ENCODE data around the gene ARSI. TPM values are rescaled to one million over a fixed set of nuclear protein-coding genes. Genes with fewer than 3 reads are reported as not detected.

The ARSI gene
- total RNA-seq, 2 experiments from 2014 or later: not detected

- Histone ChIP-seq H3K9me2 (ENCODE audit: insufficient read depth, low read length) (no peaks in the 10 kb centered on the region), H3K79me2 (ENCODE audit: insufficient read depth, low read depth, low read length) (no peaks in the 10 kb centered on the region), H3K4me2 (ENCODE audit: low read length) (no peak overlapping the region), H3K27ac (ENCODE audit: low read depth, low read length, poor library complexity, severe bottlenecking) (no peak overlapping the region), H3K4me1 (ENCODE audit: insufficient read depth, low read length, poor library complexity, severe bottlenecking) (no peaks in the 10 kb centered on the region), H4K20me1 (ENCODE audit: insufficient read depth, low read length) (no peaks in the 10 kb centered on the region), H3K36me3 (ENCODE audit: insufficient read depth, low read length) (no peaks in the 10 kb centered on the region), H3K4me3 (ENCODE audit: low read depth, low read length, poor library complexity, severe bottlenecking) (no peak overlapping the region), H2AFZ (ENCODE audit: low read length) (no peak overlapping the region), H3K9me3 (ENCODE audit: low read length) (no peaks in the 10 kb centered on the region)
- intact Hi-C loops (cut with micrococcal nuclease; ENCODE audit: unreplicated experiment): no loop called here
- DNase-seq (ENCODE audit: low spot score): no peak
- CTCF ChIA-PET (ENCODE audit: unreplicated experiment): no interaction called here
- POLR2A ChIA-PET: interaction anchor here (0.7 kb wide), 1 partner anchor 25 kb away, joined by 4 read pairs; no protein-coding TSS in a partner anchor
- BruUV-seq (replicated peaks): no TSS peak
- no peak for TF ChIP-seq EZH2phosphoT487 (IDR thresholded peaks at IDR 0.05; ENCODE audit: borderline replicate concordance, low read depth, low read length)
- TF ChIP-seq CTCF (conservative IDR thresholded peaks at IDR 0.05; ENCODE audit: low read length): no peak
Measured at GRCh38 chr5:150325426-150325825, 22.7 kb upstream of the ARSI start.

- intact Hi-C loops (cut with micrococcal nuclease; ENCODE audit: unreplicated experiment): no loop called here
- TF ChIP-seq EZH2phosphoT487 (IDR thresholded peaks at IDR 0.05; ENCODE audit: borderline replicate concordance, low read depth, low read length) (no peak), CTCF (conservative IDR thresholded peaks at IDR 0.05; ENCODE audit: low read length) (no peak)
- ChIA-PET POLR2A (no interaction called here), CTCF (ENCODE audit: unreplicated experiment) (no interaction called here)
- Histone ChIP-seq H3K36me3 (ENCODE audit: insufficient read depth, low read length) (no peaks in the 10 kb centered on the region), H3K79me2 (ENCODE audit: insufficient read depth, low read depth, low read length) (no peaks in the 10 kb centered on the region), H3K4me3 (ENCODE audit: low read depth, low read length, poor library complexity, severe bottlenecking) (no peak overlapping the region), H3K9me3 (ENCODE audit: low read length) (no peaks in the 10 kb centered on the region), H3K4me1 (ENCODE audit: insufficient read depth, low read length, poor library complexity, severe bottlenecking) (no peaks in the 10 kb centered on the region), H2AFZ (ENCODE audit: low read length) (no peak overlapping the region), H4K20me1 (ENCODE audit: insufficient read depth, low read length) (no peaks in the 10 kb centered on the region), H3K4me2 (ENCODE audit: low read length) (no peak overlapping the region), H3K27ac (ENCODE audit: low read depth, low read length, poor library complexity, severe bottlenecking) (no peak overlapping the region), H3K9me2 (ENCODE audit: insufficient read depth, low read length) (no peaks in the 10 kb centered on the region)
- DNase-seq (ENCODE audit: low spot score): no peak
- BruUV-seq (replicated peaks): no TSS peak
Measured at GRCh38 chr5:150323819-150324218, 21.1 kb upstream of the ARSI start.

GRCh38 chr5:150323092-150323491, 20.4 kb upstream of the ARSI start:
- no peak overlapping the region for H3K4me2 ChIP-seq (ENCODE audit: low read length)
- no peak overlapping the region for H3K27ac ChIP-seq (ENCODE audit: low read depth, low read length, poor library complexity, severe bottlenecking)
- POLR2A ChIA-PET: no interaction called here

More at GRCh38 chr5:150323092-150323491, 20.4 kb upstream of the ARSI start:
- H3K4me3 ChIP-seq (ENCODE audit: low read depth, low read length, poor library complexity, severe bottlenecking): no peak overlapping the region
- no peaks in the 10 kb centered on the region for H3K9me3 ChIP-seq (ENCODE audit: low read length)
- no peaks in the 10 kb centered on the region for H3K36me3 ChIP-seq (ENCODE audit: insufficient read depth, low read length)
- H2AFZ ChIP-seq (ENCODE audit: low read length): no peak overlapping the region
- H3K79me2 ChIP-seq (ENCODE audit: insufficient read depth, low read depth, low read length): no peaks in the 10 kb centered on the region
- H4K20me1 ChIP-seq (ENCODE audit: insufficient read depth, low read length): no peaks in the 10 kb centered on the region
- intact Hi-C loops (cut with micrococcal nuclease; ENCODE audit: unreplicated experiment): no loop called here
- H3K4me1 ChIP-seq (ENCODE audit: insufficient read depth, low read length, poor library complexity, severe bottlenecking): no peaks in the 10 kb centered on the region
- CTCF ChIA-PET (ENCODE audit: unreplicated experiment): interaction anchor here (0.5 to 0.6 kb wide), 2 partner anchors 53 to 367 kb away, joined by 3 to 4 read pairs; no protein-coding TSS in a partner anchor
- no peak for DNase-seq (ENCODE audit: low spot score)
- no TSS peak for BruUV-seq (replicated peaks)
- no peaks in the 10 kb centered on the region for H3K9me2 ChIP-seq (ENCODE audit: insufficient read depth, low read length)
- TF ChIP-seq EZH2phosphoT487 (IDR thresholded peaks at IDR 0.05; ENCODE audit: borderline replicate concordance, low read depth, low read length) (no peak), CTCF (conservative IDR thresholded peaks at IDR 0.05; ENCODE audit: low read length) (no peak)

Measured in OCI-LY7 (cell line).